HepG2 (cell line): ENCODE data around the gene GJC1. TPM values are rescaled to one million over a fixed set of nuclear protein-coding genes. Genes with fewer than 3 reads are reported as not detected.

Experiments used
- HINFP ChIP-seq: sonication (generic); formaldehyde crosslinking; IDR thresholded peaks from 2 replicates; pipeline ENCODE4 v1.4.0; 2020; ENCODE audit warnings: low read depth, mild to moderate bottlenecking, missing genetic modification reagents
- KIAA2018 ChIP-seq: sonication (generic); formaldehyde crosslinking; IDR thresholded peaks from 2 replicates; pipeline ENCODE4 v1.5.0; 2020; ENCODE audit warnings: mild to moderate bottlenecking, missing genetic modification reagents, borderline replicate concordance
- STAT5B ChIP-seq: sonication (generic); formaldehyde crosslinking; IDR thresholded peaks from 2 replicates; pipeline ENCODE4 v1.4.0; 2020; ENCODE audit warnings: missing genetic modification reagents
- TFE3 ChIP-seq: IDR thresholded peaks from 2 replicates; pipeline ENCODE4 v1.6.1; 2016
- THAP11 ChIP-seq: IDR thresholded peaks from 2 replicates; pipeline ENCODE4 v1.6.1; 2016; ENCODE audit warnings: missing biosample characterization, missing genetic modification reagents
- polyA plus RNA-seq, 8 experiments: library from polyadenylated mRNA; depleted of rRNA in 3 of 8; stranded (reverse) in 7 of 8; unstranded in 1 of 8; fragments of >200 nt; fragmentation: Illumina TruSeq in 4 of 8; extraction: Trizol in 4 of 8; gene quantifications; 2 replicates each; pipeline versions ENCODE4 v1.2.1 to v1.2.3, GENCODE V29; 2011 to 2016; ENCODE audit warnings: low read depth in 4 of 8, missing spikeins in 1 of 8, mixed read lengths in 1 of 8; ENCODE audit not compliant: insufficient read depth in 1 of 8
- total RNA-seq, 5 experiments: library from RNA; depleted of rRNA; stranded (reverse); fragments of >200 nt; fragmentation: Illumina TruSeq; extraction: Trizol; gene quantifications; 2 replicates each; pipeline ENCODE4 v1.2.3, GENCODE V29; 2016; ENCODE audit warnings: low read depth in 1 of 5

The GJC1 gene
- total and polyA plus RNA-seq, 2 of the 13 experiments (the other 11 are each of a cell fraction or from before 2014, with no cell fraction given) = 1.7 TPM

- TF ChIP-seq KIAA2018 (CRISPR knock-in tag) (0 out of 2 replicates have a peak, but pooled peaks have one; percentile 59), HINFP (CRISPR knock-in tag) (0 out of 2 replicates have a peak, but pooled peaks have one; percentile 12), THAP11 (CRISPR knock-in tag) (0 out of 2 replicates have a peak, but pooled peaks have one; percentile 34), TFE3 (CRISPR knock-in tag) (0 out of 2 replicates have a peak, but pooled peaks have one; percentile 11), STAT5B (no peak)
Measured at GRCh38 chr17:44774271-44775135, 55.6 kb downstream of the GJC1 start (continued).
